HEK293T (cell line): ENCODE data around the gene MAU2.

Source experiments
- BHLHE40 ChIP-seq: fragments of 450-650 bp; IDR thresholded peaks from 2 replicates; pipeline ENCODE4 v1.6.1; 2016; ENCODE audit warnings: mild to moderate bottlenecking, moderate library complexity, borderline replicate concordance
- CTBP1 ChIP-seq: fragments of 450-650 bp; IDR thresholded peaks from 2 replicates; pipeline ENCODE4 v1.6.1; 2016; ENCODE audit warnings: borderline replicate concordance
- ELF4 ChIP-seq: fragments of 450-650 bp; IDR thresholded peaks from 2 replicates; pipeline ENCODE4 v1.6.1; 2017; ENCODE audit warnings: antibody characterized with exemption
- FOXA1 ChIP-seq: fragments of 450-650 bp; IDR thresholded peaks from 2 replicates; pipeline ENCODE4 v1.6.1; 2016; ENCODE audit warnings: mild to moderate bottlenecking
- FOXK2 ChIP-seq: fragments of 450-650 bp; IDR thresholded peaks from 2 replicates; pipeline ENCODE4 v1.6.1; 2016; ENCODE audit warnings: mild to moderate bottlenecking
- FOXM1 ChIP-seq: fragments of 450-650 bp; IDR thresholded peaks from 2 replicates; pipeline ENCODE4 v1.6.1; 2017; ENCODE audit warnings: mild to moderate bottlenecking, borderline replicate concordance
- HDGF ChIP-seq: fragments of 450-650 bp; IDR thresholded peaks from 2 replicates; pipeline ENCODE4 v1.6.1; 2017; ENCODE audit warnings: antibody characterized with exemption, borderline replicate concordance
- L3MBTL2 ChIP-seq: fragments of 450-650 bp; conservative IDR thresholded peaks from 2 replicates; pipeline ENCODE4 v1.6.1; 2016; ENCODE audit warnings: mild to moderate bottlenecking
- NFRKB ChIP-seq: fragments of 450-650 bp; IDR thresholded peaks from 2 replicates; pipeline ENCODE4 v1.6.1; 2016; ENCODE audit warnings: mild to moderate bottlenecking, moderate library complexity
- PKNOX1 ChIP-seq: fragments of 450-650 bp; IDR thresholded peaks from 2 replicates; pipeline ENCODE4 v1.6.1; 2016
- SP1 ChIP-seq: fragments of 450-650 bp; IDR thresholded peaks from 2 replicates; pipeline ENCODE4 v1.6.1; 2017
- SUZ12 ChIP-seq: fragments of 450-650 bp; IDR thresholded peaks from 2 replicates; pipeline ENCODE4 v1.6.1; 2016; ENCODE audit warnings: mild to moderate bottlenecking
- TARDBP ChIP-seq: fragments of 450-650 bp; IDR thresholded peaks from 2 replicates; pipeline ENCODE4 v1.6.1; 2016
- ZNF384 ChIP-seq: fragments of 450-650 bp; IDR thresholded peaks from 2 replicates; pipeline ENCODE4 v1.6.1; 2016

GRCh38 chr19:19352823-19353222, 32.2 kb downstream of the MAU2 start:
- TF ChIP-seq FOXA1 (no peak), BHLHE40 (no peak), FOXK2 (no peak), CTBP1 (no peak), HDGF (no peak), FOXM1 (no peak), SP1 (no peak), TARDBP (no peak), ZNF384 (no peak), ELF4 (no peak), L3MBTL2 (no peak), SUZ12 (no peak), NFRKB (no peak), PKNOX1 (no peak)
